GM19397 (cell line): ENCODE data around the gene AMD1.
"Not testable (repeated sequence)": the region's sequence is repeated elsewhere in the genome, so short reads cannot be mapped to it uniquely, and the experiment has no call there.

Source experiments
- ATAC-seq: cut with Tn5 transposase; IDR thresholded peaks from one replicate; pipeline ENCODE4 v1.9.1; 2021; ENCODE audit warnings: mild to moderate bottlenecking, moderate library complexity; ENCODE audit not compliant: unreplicated experiment

The AMD1 gene

GRCh38 chr6:110876806-110877564 lies 2.4 kb downstream of the AMD1 start:
- no peak for ATAC-seq

DNA sequence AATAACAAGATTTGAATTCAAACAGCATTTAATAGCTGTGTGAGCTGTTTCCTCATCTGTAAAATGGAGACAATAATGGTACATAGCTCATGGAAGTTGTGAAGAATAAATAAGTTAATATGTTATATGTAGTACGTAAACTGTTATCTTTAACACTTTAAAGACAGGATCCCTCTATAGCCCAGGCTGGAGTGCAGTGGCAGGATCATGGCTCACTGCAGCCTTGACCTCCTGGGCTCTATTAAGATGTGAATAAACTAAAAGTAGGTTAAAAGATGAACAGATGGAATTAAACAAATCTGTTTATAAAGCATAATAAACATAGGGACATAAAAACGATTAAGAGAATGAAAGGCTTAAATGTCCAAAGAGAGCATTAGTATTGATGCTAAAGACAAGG lies 3.0 kb downstream of the AMD1 start:
- ATAC-seq = no peak

DNA sequence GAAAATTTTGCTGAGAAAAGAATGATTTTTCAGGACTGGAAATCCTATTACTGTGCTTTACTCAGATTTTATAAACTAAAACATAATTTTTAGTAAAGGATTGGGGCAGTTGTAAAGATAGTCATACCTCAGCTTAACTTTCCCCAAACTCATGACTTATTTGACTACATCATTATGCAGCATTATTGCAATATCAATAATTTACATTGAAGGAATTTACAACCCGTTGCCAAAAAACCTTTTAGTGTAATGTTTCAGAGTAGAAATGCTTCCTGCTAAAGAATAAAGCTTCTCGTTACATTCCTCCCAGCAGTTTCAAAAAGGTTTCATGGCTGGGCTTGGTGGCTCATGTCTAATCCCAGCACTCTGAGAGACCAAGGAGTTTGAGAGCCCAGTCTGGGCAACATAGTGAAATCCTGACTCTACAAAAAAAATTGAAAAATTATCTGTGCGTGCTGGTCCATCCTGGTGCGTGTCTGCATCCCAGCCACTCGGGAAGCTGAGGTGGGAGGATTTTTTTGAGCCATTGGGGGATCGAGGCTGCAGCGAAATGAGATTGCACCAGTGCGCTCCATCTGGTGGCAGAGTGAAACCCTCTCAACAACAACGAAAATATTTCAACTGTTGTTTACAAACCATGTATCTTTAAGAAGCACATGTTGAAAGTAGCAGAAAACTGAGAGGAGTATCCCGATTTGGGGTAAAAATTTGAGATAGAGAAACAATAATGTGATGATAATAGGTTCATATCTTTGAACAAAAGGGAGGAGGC lies 4.4 kb downstream of the AMD1 start:
- no peak for ATAC-seq

- ATAC-seq = no peak
Observed at GRCh38 chr6:110880651-110881050, 6.1 kb downstream of the AMD1 start.

GRCh38 chr6:110881546-110882273 lies 7.1 kb downstream of the AMD1 start:
- no peak for ATAC-seq

DNA sequence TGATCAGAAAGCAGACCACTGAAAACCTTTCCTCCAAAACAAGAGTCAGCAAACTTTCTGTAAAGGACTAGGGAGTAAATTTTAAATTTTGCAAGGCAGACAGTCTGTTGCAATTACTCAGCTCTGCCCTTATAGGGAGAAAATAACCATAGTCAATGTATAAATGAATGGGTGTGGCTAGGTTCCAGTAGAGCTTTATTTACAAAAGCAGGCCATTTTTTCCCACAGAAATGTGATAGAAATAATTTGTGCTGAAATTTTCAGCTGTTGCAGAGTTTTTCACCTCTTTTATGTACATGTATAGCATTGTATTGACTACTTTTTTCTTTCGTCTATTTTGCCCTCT lies 7.7 kb downstream of the AMD1 start:
- no peak for ATAC-seq

DNA sequence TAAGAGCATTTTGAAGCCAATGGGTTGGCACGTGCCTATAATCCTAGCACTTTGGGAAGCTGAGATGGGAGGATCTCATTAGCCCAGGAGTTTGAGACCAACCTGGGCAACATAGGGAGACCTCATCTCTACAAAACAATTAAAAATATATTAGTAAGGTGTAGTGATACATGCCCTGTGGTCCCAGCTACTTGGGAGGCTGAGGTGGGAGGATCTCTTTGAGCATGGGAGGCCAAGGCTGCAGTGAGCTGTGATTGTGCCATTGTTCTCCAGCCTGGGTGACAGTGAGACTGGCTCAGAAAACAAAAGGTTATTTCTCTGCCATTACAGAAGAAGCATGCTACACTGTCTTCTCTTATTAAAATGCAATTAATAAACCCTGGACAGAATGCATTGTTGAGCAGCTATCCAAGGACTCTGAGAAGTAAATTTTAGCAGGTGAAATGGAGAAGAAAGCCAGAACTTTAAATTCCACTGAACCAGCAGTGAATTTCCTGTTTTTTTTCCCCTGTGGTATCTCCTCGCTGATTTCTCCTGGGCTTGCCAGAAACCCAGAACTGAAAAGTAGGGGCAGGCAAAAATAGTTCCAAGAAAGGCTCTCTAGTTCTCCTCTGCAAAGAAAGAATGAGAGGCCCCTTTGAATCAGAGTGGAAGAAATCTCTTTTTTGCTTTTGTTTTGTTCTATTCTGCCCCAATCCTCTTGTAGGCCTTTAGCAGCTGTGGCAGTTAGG lies 8.4 kb downstream of the AMD1 start:
- ATAC-seq = no peak

- ATAC-seq = no peak
Observed at GRCh38 chr6:110884321-110884720, 9.7 kb downstream of the AMD1 start.

- ATAC-seq = no peak
Observed at GRCh38 chr6:110885526-110885925, 10.9 kb downstream of the AMD1 start.

DNA sequence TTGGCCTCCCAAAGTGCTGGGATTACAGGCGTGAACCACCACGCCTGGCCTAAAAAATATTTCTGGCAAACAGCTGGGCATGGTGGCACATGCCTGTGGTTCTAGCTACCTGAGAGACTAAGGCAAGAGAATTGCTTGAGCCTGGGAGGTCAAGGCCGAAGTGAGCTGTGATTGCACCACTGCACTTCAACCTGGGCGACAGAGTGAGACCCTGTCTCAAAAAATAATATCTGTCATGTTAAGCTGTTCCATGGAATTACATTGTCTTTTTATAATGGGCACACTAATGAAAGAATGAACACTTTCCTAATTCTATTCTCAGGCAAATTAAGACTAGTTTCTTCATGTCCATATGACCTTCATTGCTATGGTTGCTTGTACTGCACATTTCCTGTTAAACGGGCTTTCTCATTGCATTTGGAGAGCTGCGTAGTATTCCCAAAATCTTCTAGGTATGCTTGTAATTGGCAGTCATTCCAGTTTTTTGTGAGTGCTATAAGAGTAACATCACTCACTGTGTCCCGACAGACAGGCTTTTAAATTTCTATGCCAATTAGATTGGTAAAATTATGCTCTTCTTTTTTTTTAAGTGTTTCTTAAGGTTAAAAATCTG lies 12.1 kb downstream of the AMD1 start:
- ATAC-seq = no peak

DNA sequence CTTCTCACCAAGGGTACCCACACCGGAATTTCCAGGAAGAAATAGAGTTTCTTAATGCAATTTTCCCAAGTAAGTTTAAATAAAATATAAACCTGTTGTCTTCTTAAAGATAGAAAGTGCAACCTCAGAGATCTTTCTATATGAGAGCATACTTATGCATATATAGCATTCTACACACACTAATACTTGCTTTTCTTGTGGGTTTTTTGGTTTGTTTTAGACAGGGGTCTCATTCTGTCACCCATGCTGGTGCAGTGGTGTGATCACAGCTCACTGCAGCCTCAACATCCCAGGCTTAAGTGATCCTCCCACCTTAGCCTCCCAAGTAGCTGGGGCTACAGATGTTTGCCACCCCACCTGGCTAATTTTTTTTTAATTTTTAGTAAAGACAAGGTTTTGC lies 15.7 kb downstream of the AMD1 start:
- no peak for ATAC-seq

DNA sequence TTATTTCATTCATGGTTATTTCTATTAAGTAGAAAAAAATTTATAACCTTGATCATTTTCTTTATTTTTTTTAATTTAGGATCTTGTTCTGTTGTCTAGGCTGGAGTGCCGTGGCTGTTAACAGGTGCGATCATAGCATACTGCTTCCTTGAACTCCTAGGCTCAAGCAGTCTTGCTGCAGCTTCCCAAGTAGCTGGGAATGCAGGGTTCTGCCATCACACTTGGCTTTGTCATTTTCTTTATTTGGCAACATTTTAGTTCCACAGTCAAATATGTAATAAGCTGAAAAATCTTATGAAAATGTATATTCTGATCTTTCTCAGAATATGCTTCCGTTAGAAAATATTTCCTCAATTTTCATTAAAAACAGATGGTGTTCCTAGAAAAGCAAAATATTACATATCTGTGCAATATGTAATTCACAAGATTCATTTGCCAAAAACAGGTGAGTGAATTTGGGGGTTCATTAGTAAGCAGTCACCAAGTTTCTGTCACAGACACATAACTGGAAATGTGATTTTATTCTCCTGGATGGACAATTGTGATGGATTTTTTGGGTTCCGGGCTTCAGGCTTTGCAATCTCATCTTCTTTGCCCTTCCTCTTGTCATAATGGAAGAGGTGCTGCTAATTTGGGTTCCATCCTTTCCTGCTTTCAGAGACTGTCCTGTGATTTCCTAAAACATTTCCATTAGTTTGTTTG lies 21.5 kb downstream of the AMD1 start:
- ATAC-seq = no peak

DNA sequence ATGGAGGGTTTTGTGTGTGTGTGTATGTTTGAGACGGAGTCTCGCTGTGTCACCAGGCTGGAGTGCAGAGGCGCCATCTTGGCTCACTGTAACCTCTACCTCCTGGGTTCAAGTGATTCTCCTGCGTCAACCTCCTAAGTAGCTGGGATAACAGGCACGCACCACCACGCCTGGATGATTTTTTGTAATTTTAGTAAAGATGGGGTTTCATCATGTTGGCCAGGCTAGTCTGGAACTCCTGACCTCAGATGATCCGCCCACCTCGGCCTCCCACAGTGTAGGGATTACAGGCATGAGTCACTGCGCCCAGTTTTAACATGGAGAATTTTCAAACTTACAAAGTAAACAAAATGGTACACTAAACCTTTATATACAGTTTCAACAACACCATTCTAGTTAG lies 22.8 kb downstream of the AMD1 start:
- no peak for ATAC-seq

GRCh38 chr6:110898111-110898510 lies 23.5 kb downstream of the AMD1 start:
- no peak for ATAC-seq

GRCh38 chr6:110900028-110900598 lies 25.5 kb downstream of the AMD1 start:
- no peak for ATAC-seq

- not testable (repeated sequence) for ATAC-seq
Observed at GRCh38 chr6:110901601-110902000, 27.0 kb downstream of the AMD1 start.

GRCh38 chr6:110902091-110902490 lies 27.5 kb downstream of the AMD1 start:
- ATAC-seq = no peak

DNA sequence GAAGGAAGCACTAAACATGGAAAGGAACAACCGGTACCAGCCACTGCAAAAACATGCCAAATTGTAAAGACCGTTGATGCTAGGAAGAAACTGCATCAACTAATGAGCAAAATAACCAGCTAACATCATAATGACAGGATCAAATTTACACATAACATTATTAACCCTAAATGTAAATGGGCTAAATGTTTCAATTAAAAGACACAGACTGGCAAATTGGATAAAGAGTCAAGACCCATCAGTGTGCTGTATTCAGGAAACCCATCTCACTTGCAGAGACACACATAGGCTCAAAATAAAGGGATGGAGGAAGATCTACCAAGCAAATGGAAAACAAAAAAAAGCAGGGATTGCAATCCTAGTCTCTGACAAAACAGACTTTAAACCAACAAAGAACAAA lies 31.7 kb downstream of the AMD1 start:
- ATAC-seq = not testable (repeated sequence)

DNA sequence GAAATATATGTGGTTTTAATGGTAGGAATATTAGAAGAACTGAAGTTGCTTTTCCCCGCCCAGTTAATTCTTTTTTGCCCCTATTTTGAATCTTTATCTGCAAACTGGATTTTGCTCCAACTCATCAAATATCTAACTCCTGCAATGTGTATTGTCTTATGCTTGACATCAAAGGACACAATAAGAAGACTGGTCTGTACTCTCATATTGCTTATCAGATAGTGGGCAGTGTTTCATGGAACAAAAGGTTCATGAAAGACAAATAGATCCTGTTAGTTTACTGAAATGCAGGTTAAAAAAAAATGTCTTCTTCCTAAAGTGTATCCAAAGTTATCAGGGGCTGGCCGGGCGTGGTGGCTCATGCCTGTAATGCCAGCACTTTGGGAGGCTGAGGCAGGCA lies 56.2 kb downstream of the AMD1 start:
- no peak for ATAC-seq

DNA sequence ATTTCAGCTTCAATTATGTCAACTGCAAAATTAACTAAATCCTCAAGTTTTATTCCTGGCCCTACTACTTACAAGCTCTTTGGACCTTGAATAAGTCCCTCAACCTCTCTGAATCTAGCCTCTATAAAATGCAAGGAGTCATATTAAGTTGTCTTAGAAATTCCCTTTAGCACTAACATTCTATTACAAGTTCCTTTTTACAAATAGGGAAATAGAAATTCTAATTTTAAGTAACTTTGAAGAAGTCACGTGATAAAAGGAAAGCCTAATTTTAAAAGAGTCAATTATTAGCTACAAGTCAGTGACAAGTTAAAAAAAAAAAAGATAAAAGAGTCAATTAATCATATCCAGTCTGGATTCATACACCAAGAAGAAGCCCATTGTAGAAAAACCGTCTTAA lies 59.3 kb downstream of the AMD1 start:
- ATAC-seq = no peak
